HepG2 (cell line): ENCODE results near the gene MRPS10. TPM values are rescaled to one million over a fixed set of nuclear protein-coding genes. Genes with fewer than 3 reads are reported as not detected.
A peak's percentile ranks its signal among the peaks of the same experiment; 100 is the strongest.

ENCODE experiments used
- CBX1 ChIP-seq: IDR thresholded peaks from one replicate; pipeline ENCODE4 v1.6.1; 2016; ENCODE audit warnings: antibody characterized with exemption, low read depth
- FOXK2 ChIP-seq: fragments of 450-650 bp; IDR thresholded peaks from 2 replicates; pipeline ENCODE4 v1.6.1; 2016
- HNRNPK ChIP-seq: fragments of 200-400 bp; formaldehyde crosslinking; IDR thresholded peaks from 2 replicates; pipeline ENCODE4 v1.6.1; 2018; ENCODE audit warnings: low read length, low read depth, moderate library complexity, mild to moderate bottlenecking; ENCODE audit not compliant: poor library complexity, severe bottlenecking
- NBN ChIP-seq: fragments of 450-650 bp; conservative IDR thresholded peaks from 2 replicates; pipeline ENCODE4 v1.6.1; 2017
- NFE2L2 ChIP-seq: fragments of 150-350 bp; IDR thresholded peaks from 2 replicates; pipeline ENCODE4 v1.6.1; 2014; ENCODE audit warnings: low read length
- RBFOX2 ChIP-seq: fragments of 200-400 bp; formaldehyde crosslinking; IDR thresholded peaks from 2 replicates; pipeline ENCODE4 v1.6.1; 2017; ENCODE audit warnings: low read depth, mild to moderate bottlenecking, low read length
- SIX4 ChIP-seq: sonication (generic); formaldehyde crosslinking; IDR thresholded peaks from 2 replicates; pipeline ENCODE4 v1.4.0; 2020; ENCODE audit warnings: missing genetic modification reagents
- TEAD3 ChIP-seq: optimal IDR thresholded peaks from 2 replicates; pipeline ENCODE3; 2016; ENCODE audit warnings: borderline replicate concordance
- ZNF430 ChIP-seq: sonication (generic); formaldehyde crosslinking; IDR thresholded peaks from 2 replicates; pipeline ENCODE4 v1.9.0; 2021; ENCODE audit warnings: mild to moderate bottlenecking, missing genetic modification reagents
- ZNF557 ChIP-seq: sonication (generic); formaldehyde crosslinking; IDR thresholded peaks from 2 replicates; pipeline ENCODE4 v1.4.0; 2020; ENCODE audit warnings: missing genetic modification reagents
- ZNF792 ChIP-seq: IDR thresholded peaks from 2 replicates; pipeline ENCODE4 v1.6.1; 2016
- polyA plus RNA-seq, 8 experiments: library from polyadenylated mRNA; depleted of rRNA in 3 of 8; stranded (reverse) in 7 of 8; unstranded in 1 of 8; fragments of >200 nt; fragmentation: Illumina TruSeq in 4 of 8; extraction: Trizol in 4 of 8; gene quantifications; 2 replicates each; pipeline versions ENCODE4 v1.2.1 to v1.2.3, GENCODE V29; 2011 to 2016; ENCODE audit warnings: low read depth in 4 of 8, missing spikeins in 1 of 8, mixed read lengths in 1 of 8; ENCODE audit not compliant: insufficient read depth in 1 of 8
- total RNA-seq, 5 experiments: library from RNA; depleted of rRNA; stranded (reverse); fragments of >200 nt; fragmentation: Illumina TruSeq; extraction: Trizol; gene quantifications; 2 replicates each; pipeline ENCODE4 v1.2.3, GENCODE V29; 2016; ENCODE audit warnings: low read depth in 1 of 5
- TF ChIP-seq, protein P1 (sequence below): sonication (generic); formaldehyde crosslinking; IDR thresholded peaks from 2 replicates; pipeline ENCODE4 v1.5.0; 2020; ENCODE audit warnings: mild to moderate bottlenecking, missing genetic modification reagents, borderline replicate concordance
- TF ChIP-seq, protein P2 (sequence below): sonication (generic); formaldehyde crosslinking; IDR thresholded peaks from 2 replicates; pipeline ENCODE4 v1.4.0; 2020; ENCODE audit warnings: missing genetic modification reagents, borderline replicate concordance
- TF ChIP-seq, protein P3 (sequence below): sonication (generic); formaldehyde crosslinking; IDR thresholded peaks from 2 replicates; pipeline ENCODE4 v1.4.0; 2020; ENCODE audit warnings: missing genetic modification reagents, borderline replicate concordance
- TF ChIP-seq, protein P4 (sequence below), 2 experiments: IDR thresholded peaks; 2 replicates each; pipeline ENCODE4 v1.6.1; 2011 to 2012; ENCODE audit warnings: low read length in 2 of 2, borderline replicate concordance in 1 of 2, low read depth in 1 of 2, mild to moderate bottlenecking in 1 of 2, moderate library complexity in 1 of 2
- TF ChIP-seq, protein P5 (sequence below): sonication (generic); formaldehyde crosslinking; IDR thresholded peaks from 2 replicates; pipeline ENCODE4 v1.4.0; 2020; ENCODE audit warnings: missing genetic modification reagents

The MRPS10 gene
- total and polyA plus RNA-seq, 2 of the 13 experiments (the other 11 are each of a cell fraction or from before 2014, with no cell fraction given): 31.7 to 54.6 TPM

DNA sequence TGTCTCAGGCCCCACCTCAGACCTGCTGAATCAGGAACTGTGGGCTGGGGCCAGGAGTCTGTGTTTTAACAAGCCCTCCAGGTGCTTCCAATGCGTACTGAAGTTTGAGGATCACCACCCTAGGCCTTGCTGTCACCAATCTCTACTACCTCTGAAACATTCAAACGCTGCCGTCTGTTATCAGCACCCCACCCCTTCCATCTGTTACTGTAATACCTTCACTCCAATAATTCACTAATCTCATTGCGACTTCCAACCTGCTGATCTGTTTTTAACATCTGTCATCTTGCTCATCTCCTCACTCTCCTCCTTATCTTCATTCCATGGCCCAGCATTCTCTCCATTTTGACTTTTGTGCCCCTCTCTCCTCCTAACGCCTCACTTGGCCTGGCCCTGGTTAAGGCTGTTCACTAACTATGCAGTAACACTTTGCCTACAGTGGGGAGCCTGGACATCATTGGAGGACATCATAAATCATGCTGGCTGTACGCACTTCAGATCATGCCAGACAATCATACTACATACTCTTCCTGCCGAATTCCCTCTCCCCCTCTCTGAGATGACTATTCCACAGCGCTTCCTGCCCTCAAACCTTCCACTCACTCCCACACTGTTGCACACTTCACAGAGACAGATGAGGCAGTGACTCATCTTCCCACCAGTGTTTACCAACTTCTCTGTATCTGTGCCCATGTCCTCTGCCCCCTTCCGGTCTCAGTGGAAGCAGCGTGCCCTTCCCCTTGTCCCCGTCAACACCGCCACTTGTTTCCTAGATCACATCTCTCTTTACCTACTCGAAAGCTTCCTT lies 19.9 kb downstream of the MRPS10 start (continued):
- no peak; the same call in 1 of the 2 replicates for TF ChIP-seq ZNF792 (CRISPR knock-in tag)
- no peak for TF ChIP-seq RBFOX2
- TF ChIP-seq, protein P1, sequence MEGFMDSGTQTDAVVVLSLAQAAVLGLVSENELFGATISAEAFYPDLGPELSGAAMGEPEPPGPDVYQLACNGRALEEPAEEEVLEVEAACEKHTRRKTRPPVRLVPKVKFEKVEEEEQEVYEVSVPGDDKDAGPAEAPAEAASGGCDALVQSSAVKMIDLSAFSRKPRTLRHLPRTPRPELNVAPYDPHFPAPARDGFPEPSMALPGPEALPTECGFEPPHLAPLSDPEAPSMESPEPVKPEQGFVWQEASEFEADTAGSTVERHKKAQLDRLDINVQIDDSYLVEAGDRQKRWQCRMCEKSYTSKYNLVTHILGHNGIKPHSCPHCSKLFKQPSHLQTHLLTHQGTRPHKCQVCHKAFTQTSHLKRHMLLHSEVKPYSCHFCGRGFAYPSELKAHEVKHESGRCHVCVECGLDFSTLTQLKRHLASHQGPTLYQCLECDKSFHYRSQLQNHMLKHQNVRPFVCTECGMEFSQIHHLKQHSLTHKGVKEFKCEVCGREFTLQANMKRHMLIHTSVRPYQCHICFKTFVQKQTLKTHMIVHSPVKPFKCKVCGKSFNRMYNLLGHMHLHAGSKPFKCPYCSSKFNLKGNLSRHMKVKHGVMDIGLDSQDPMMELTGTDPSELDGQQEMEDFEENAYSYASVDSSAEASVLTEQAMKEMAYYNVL: 0 out of 2 replicates have a peak, but pooled peaks have one; percentile 39
- no peak for TF ChIP-seq SIX4 (CRISPR knock-in tag)
- TF ChIP-seq, protein P2, sequence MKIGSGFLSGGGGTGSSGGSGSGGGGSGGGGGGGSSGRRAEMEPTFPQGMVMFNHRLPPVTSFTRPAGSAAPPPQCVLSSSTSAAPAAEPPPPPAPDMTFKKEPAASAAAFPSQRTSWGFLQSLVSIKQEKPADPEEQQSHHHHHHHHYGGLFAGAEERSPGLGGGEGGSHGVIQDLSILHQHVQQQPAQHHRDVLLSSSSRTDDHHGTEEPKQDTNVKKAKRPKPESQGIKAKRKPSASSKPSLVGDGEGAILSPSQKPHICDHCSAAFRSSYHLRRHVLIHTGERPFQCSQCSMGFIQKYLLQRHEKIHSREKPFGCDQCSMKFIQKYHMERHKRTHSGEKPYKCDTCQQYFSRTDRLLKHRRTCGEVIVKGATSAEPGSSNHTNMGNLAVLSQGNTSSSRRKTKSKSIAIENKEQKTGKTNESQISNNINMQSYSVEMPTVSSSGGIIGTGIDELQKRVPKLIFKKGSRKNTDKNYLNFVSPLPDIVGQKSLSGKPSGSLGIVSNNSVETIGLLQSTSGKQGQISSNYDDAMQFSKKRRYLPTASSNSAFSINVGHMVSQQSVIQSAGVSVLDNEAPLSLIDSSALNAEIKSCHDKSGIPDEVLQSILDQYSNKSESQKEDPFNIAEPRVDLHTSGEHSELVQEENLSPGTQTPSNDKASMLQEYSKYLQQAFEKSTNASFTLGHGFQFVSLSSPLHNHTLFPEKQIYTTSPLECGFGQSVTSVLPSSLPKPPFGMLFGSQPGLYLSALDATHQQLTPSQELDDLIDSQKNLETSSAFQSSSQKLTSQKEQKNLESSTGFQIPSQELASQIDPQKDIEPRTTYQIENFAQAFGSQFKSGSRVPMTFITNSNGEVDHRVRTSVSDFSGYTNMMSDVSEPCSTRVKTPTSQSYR (CRISPR knock-in tag): no peak
- no peak for TF ChIP-seq HNRNPK
- no peak for TF ChIP-seq ZNF557 (CRISPR knock-in tag)
- TF ChIP-seq NFE2L2: no peak
- no peak for TF ChIP-seq CBX1
- TF ChIP-seq, protein P3, sequence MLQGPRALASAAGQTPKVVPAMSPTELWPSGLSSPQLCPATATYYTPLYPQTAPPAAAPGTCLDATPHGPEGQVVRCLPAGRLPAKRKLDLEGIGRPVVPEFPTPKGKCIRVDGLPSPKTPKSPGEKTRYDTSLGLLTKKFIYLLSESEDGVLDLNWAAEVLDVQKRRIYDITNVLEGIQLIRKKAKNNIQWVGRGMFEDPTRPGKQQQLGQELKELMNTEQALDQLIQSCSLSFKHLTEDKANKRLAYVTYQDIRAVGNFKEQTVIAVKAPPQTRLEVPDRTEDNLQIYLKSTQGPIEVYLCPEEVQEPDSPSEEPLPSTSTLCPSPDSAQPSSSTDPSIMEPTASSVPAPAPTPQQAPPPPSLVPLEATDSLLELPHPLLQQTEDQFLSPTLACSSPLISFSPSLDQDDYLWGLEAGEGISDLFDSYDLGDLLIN: no peak
- peak; percentile 70 for TF ChIP-seq FOXK2
- TF ChIP-seq, protein P4, sequence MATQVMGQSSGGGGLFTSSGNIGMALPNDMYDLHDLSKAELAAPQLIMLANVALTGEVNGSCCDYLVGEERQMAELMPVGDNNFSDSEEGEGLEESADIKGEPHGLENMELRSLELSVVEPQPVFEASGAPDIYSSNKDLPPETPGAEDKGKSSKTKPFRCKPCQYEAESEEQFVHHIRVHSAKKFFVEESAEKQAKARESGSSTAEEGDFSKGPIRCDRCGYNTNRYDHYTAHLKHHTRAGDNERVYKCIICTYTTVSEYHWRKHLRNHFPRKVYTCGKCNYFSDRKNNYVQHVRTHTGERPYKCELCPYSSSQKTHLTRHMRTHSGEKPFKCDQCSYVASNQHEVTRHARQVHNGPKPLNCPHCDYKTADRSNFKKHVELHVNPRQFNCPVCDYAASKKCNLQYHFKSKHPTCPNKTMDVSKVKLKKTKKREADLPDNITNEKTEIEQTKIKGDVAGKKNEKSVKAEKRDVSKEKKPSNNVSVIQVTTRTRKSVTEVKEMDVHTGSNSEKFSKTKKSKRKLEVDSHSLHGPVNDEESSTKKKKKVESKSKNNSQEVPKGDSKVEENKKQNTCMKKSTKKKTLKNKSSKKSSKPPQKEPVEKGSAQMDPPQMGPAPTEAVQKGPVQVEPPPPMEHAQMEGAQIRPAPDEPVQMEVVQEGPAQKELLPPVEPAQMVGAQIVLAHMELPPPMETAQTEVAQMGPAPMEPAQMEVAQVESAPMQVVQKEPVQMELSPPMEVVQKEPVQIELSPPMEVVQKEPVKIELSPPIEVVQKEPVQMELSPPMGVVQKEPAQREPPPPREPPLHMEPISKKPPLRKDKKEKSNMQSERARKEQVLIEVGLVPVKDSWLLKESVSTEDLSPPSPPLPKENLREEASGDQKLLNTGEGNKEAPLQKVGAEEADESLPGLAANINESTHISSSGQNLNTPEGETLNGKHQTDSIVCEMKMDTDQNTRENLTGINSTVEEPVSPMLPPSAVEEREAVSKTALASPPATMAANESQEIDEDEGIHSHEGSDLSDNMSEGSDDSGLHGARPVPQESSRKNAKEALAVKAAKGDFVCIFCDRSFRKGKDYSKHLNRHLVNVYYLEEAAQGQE (IDR thresholded peaks at IDR 0.05; ENCODE audit: borderline replicate concordance in 1 of 2, low read depth in 1 of 2, low read length in 2 of 2): no peak
- no peak for TF ChIP-seq ZNF430
- TF ChIP-seq NBN: no peak
- peak; percentile 39 for TF ChIP-seq TEAD3
- TF ChIP-seq, protein P5, sequence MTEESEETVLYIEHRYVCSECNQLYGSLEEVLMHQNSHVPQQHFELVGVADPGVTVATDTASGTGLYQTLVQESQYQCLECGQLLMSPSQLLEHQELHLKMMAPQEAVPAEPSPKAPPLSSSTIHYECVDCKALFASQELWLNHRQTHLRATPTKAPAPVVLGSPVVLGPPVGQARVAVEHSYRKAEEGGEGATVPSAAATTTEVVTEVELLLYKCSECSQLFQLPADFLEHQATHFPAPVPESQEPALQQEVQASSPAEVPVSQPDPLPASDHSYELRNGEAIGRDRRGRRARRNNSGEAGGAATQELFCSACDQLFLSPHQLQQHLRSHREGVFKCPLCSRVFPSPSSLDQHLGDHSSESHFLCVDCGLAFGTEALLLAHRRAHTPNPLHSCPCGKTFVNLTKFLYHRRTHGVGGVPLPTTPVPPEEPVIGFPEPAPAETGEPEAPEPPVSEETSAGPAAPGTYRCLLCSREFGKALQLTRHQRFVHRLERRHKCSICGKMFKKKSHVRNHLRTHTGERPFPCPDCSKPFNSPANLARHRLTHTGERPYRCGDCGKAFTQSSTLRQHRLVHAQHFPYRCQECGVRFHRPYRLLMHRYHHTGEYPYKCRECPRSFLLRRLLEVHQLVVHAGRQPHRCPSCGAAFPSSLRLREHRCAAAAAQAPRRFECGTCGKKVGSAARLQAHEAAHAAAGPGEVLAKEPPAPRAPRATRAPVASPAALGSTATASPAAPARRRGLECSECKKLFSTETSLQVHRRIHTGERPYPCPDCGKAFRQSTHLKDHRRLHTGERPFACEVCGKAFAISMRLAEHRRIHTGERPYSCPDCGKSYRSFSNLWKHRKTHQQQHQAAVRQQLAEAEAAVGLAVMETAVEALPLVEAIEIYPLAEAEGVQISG (CRISPR knock-in tag): peak; percentile 47
